Large intestine (tissue), 3 donors: ENCODE results near the gene GMCL1. TPM values are rescaled to one million over a fixed set of nuclear protein-coding genes. Genes with fewer than 3 reads are reported as not detected.

Source experiments
- DNase-seq, 2 donors: peaks; one replicate each; pipeline versions ENCODE4 v3.0.0 to v3.0.0-alpha.2; 2013
- H3K27ac ChIP-seq: one replicate; pipeline ENCODE4 v1.5.1; 2013; ENCODE audit warnings: low read length
- H3K27me3 ChIP-seq: 2 replicates; pipeline ENCODE4 v1.6.1; 2013; ENCODE audit warnings: low read length; ENCODE audit not compliant: control insufficient read depth, insufficient read depth
- H3K36me3 ChIP-seq: 2 replicates; pipeline ENCODE4 v1.6.1; 2013; ENCODE audit warnings: low read length; ENCODE audit not compliant: control insufficient read depth, insufficient read depth
- H3K4me1 ChIP-seq: one replicate; pipeline ENCODE4 v1.6.1; 2013; ENCODE audit warnings: low read length; ENCODE audit not compliant: control insufficient read depth, insufficient read depth
- H3K4me3 ChIP-seq: one replicate; pipeline ENCODE4 v1.5.1; 2013; ENCODE audit warnings: low read length
- H3K9me3 ChIP-seq: one replicate; pipeline ENCODE4 v1.6.1; 2013; ENCODE audit warnings: mild to moderate bottlenecking, low read depth, low read length, moderate library complexity; ENCODE audit not compliant: control insufficient read depth
- WGBS: methylation state at CpG from one replicate; pipeline ENCODE4 v1.1.5; 2013; ENCODE audit warnings: low lambda C conversion rate; ENCODE audit not compliant: insufficient coverage; 5-methylcytosine and 5-hydroxymethylcytosine counted together
- polyA plus RNA-seq: library from polyadenylated mRNA; unstranded; fragments of 120-200 nt; gene quantifications from one replicate; pipeline ENCODE4 v1.2.1, GENCODE V29; 2013

GMCL1 gene
- polyA plus RNA-seq, 1 donor: 30.9 TPM

DNA sequence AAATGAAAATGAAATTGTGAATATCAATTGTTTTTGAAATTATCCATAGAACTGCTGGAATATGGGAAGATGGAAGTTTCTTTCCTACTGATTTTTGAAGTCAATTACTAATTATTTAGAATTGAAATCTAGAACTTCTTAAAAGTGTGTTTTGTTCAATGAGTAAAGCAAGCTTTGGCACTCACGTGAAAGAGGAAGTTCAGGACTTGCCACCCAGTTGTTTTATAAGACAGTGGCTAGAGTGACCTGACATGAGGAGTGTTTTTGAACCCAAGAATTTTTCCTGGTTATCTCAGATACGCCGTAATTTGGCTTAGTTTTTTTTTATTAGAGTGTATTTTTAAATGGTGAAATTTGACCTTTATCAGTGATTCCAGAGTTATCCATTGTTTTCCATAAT is 88.9 kb downstream of the GMCL1 start:
- H3K4me1 ChIP-seq: no peaks in the 10 kb centered on the region
- H3K27ac ChIP-seq: peak overlapping the region; percentile 98
- no peak for DNase-seq
- H3K27me3 ChIP-seq: no peaks in the 10 kb centered on the region
- H3K36me3 ChIP-seq: peaks cover 48% of the 10 kb centered on the region
- no CpG with 5 or more reads among the region's 3 CpGs for WGBS
- no peak overlapping the region for H3K4me3 ChIP-seq
- no peaks in the 10 kb centered on the region for H3K9me3 ChIP-seq

DNA sequence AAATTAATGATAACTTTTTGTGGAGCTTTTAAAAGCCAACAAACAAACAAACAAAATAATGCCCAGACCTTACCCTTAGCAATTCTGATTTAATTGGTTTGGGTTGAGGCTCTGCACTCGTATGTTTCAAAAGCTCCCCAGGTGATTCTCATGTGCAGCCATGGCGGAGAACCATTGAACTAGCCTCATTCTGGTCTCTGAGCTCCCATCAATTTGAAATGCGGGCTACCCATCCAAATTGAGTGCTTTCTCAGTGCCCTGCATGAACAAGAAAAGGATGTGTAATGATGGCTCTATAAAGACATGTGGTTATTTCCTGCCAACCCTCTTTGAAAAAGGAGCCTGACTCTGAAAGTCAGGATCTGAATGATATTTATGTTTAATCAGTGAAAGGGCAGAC is 93.7 kb downstream of the GMCL1 start:
- H3K27ac ChIP-seq: no peak overlapping the region
- H3K36me3 ChIP-seq: peaks cover 60% of the 10 kb centered on the region
- no peaks in the 10 kb centered on the region for H3K9me3 ChIP-seq
- H3K4me1 ChIP-seq: peaks cover 9% of the 10 kb centered on the region
- WGBS: no CpG with 5 or more reads among the region's 3 CpGs
- DNase-seq: no peak
- H3K4me3 ChIP-seq: no peak overlapping the region
- no peaks in the 10 kb centered on the region for H3K27me3 ChIP-seq

DNA sequence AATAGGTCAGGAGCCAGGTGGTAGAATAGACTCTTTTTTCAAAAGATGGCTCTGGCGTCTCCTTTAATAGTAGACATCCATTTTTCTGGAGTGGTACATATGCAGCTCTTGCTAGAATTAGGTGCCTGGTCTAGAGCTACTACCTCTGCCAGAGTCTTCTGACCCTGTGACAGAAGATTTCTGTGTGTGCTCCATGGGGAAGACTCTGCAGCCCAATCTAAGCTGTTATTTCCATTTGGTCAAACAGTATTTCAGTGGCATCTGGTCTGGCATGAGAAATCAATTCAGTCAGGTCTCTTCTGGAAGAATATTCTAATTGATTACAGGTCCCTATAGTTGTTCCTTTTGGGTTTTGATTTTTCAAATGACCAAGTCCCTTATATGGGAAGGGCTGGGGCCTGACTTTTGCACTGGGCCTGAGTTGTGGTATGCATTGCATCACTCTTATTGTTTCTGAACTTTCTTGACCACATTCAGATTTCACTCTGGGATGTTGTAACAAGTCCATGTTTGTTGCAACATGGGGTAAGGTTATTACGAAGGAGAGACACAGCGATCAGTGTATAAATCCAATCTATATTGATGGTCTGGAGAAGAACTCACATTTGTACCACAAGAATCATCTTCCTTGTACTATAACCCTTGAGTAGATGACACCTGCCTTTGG is 97.5 kb downstream of the GMCL1 start:
- peaks cover 46% of the 10 kb centered on the region for H3K36me3 ChIP-seq
- peak; percentile 48 to 78 for DNase-seq
- no peak overlapping the region for H3K4me3 ChIP-seq
- 45% methylated on average over 2 of the region's 3 CpGs for WGBS
- H3K27me3 ChIP-seq: no peaks in the 10 kb centered on the region
- H3K27ac ChIP-seq: peak overlapping the region; percentile 88
- peaks cover 12% of the 10 kb centered on the region for H3K4me1 ChIP-seq
- H3K9me3 ChIP-seq: no peaks in the 10 kb centered on the region

Other genes with a start within 250 kb of the GMCL1 start
- gene AAK1, start 185.9 kb upstream of the GMCL1 start, polyA plus RNA-seq: 18.6 TPM
- gene ANXA4, start 87.5 kb upstream of the GMCL1 start, polyA plus RNA-seq: 540 TPM
- 47.7 TPM for gene SNRNP27, start 64.3 kb downstream of the GMCL1 start, polyA plus RNA-seq
- 40.4 TPM for gene MXD1, start 85.4 kb downstream of the GMCL1 start, polyA plus RNA-seq
- 1.5 TPM for gene ASPRV1, start 132.0 kb downstream of the GMCL1 start, polyA plus RNA-seq